SK-N-SH treated with all-trans-retinoic acid at 6 μM for 48 hours (cell line): ENCODE results near the gene ELAPOR1.

Experiments
- ATAC-seq: fragments of 200-7000 bp; cut with Tn5 transposase; 3 replicates; pipeline ENCODE4 v1.9.1; 2020; ENCODE audit warnings: mild to moderate bottlenecking, moderate library complexity
- ARNTL ChIP-seq: fragments of 450-650 bp; formaldehyde crosslinking; IDR thresholded peaks from 2 replicates; pipeline ENCODE4 v1.5.0; 2020; ENCODE audit warnings: low read depth, mild to moderate bottlenecking, moderate library complexity, borderline replicate concordance
- BACH2 ChIP-seq: fragments of 250-450 bp; sonication (Bioruptor Pico); IDR thresholded peaks from 2 replicates; pipeline ENCODE4 v1.9.0; 2021; ENCODE audit warnings: mild to moderate bottlenecking, borderline replicate concordance
- CREB5 ChIP-seq: fragments of 250-450 bp; sonication (Bioruptor Pico); IDR thresholded peaks from 2 replicates; pipeline ENCODE4 v1.5.1; 2020; ENCODE audit warnings: low read depth, mild to moderate bottlenecking, moderate library complexity
- CSDC2 ChIP-seq: fragments of 250-450 bp; sonication (Bioruptor Pico); IDR thresholded peaks from 2 replicates; pipeline ENCODE4 v1.5.0; 2020; ENCODE audit warnings: mild to moderate bottlenecking, moderate library complexity
- CSRNP3 ChIP-seq: fragments of 250-450 bp; sonication (Bioruptor Pico); IDR thresholded peaks from 2 replicates; pipeline ENCODE4 v1.5.1; 2021; ENCODE audit warnings: mild to moderate bottlenecking, moderate library complexity
- ESRRG ChIP-seq: fragments of 250-450 bp; sonication (Bioruptor Pico); IDR thresholded peaks from 2 replicates; pipeline ENCODE4 v1.6.1; 2021; ENCODE audit warnings: mild to moderate bottlenecking
- GLIS3 ChIP-seq: fragments of 250-450 bp; sonication (Bioruptor Pico); IDR thresholded peaks from 2 replicates; pipeline ENCODE4 v1.5.0; 2020; ENCODE audit warnings: mild to moderate bottlenecking, moderate library complexity
- ISL1 ChIP-seq: fragments of 250-450 bp; sonication (Bioruptor Pico); IDR thresholded peaks from 2 replicates; pipeline ENCODE4 v2.1.2; 2022; ENCODE audit warnings: mild to moderate bottlenecking, moderate library complexity
- OSR1 ChIP-seq: fragments of 250-450 bp; sonication (Bioruptor Pico); IDR thresholded peaks from 2 replicates; pipeline ENCODE4 v1.8.0; 2022; ENCODE audit warnings: moderate library complexity, mild to moderate bottlenecking, inconsistent platforms
- PATZ1 ChIP-seq: fragments of 250-450 bp; sonication (Bioruptor Pico); IDR thresholded peaks from 2 replicates; pipeline ENCODE4 v1.8.0; 2020; ENCODE audit warnings: mild to moderate bottlenecking, moderate library complexity, borderline replicate concordance
- POU6F1 ChIP-seq: fragments of 250-450 bp; sonication (Bioruptor Pico); IDR thresholded peaks from 2 replicates; pipeline ENCODE4 v1.8.0; 2021; ENCODE audit warnings: low read depth, mild to moderate bottlenecking, moderate library complexity, borderline replicate concordance
- PPARA ChIP-seq: fragments of 250-450 bp; sonication (Bioruptor Pico); IDR thresholded peaks from 2 replicates; pipeline ENCODE4 v1.5.0; 2020; ENCODE audit warnings: mild to moderate bottlenecking, borderline replicate concordance
- SNAI2 ChIP-seq: fragments of 250-450 bp; sonication (Bioruptor Pico); IDR thresholded peaks from 2 replicates; pipeline ENCODE4 v1.5.0; 2020; ENCODE audit warnings: mild to moderate bottlenecking, moderate library complexity
- TOX ChIP-seq: fragments of 250-450 bp; sonication (Bioruptor Pico); IDR thresholded peaks from 2 replicates; pipeline ENCODE4 v1.8.0; 2021; ENCODE audit warnings: mild to moderate bottlenecking, moderate library complexity, borderline replicate concordance
- TSHZ2 ChIP-seq: fragments of 250-450 bp; sonication (Bioruptor Pico); IDR thresholded peaks from 2 replicates; pipeline ENCODE4 v1.5.0; 2020; ENCODE audit warnings: mild to moderate bottlenecking, moderate library complexity
- ZC3H10 ChIP-seq: fragments of 250-450 bp; sonication (Bioruptor Pico); IDR thresholded peaks from 2 replicates; pipeline ENCODE4 v1.5.1; 2021; ENCODE audit warnings: mild to moderate bottlenecking, moderate library complexity
- ZFP3 ChIP-seq: fragments of 250-450 bp; sonication (Bioruptor Pico); IDR thresholded peaks from 2 replicates; pipeline ENCODE4 v1.5.0; 2020; ENCODE audit warnings: mild to moderate bottlenecking, moderate library complexity
- ZFP30 ChIP-seq: fragments of 450-650 bp; formaldehyde crosslinking; IDR thresholded peaks from 2 replicates; pipeline ENCODE4 v1.5.0; 2022; ENCODE audit warnings: mild to moderate bottlenecking, moderate library complexity
- ZNF565 ChIP-seq: fragments of 450-650 bp; formaldehyde crosslinking; conservative IDR thresholded peaks from 2 replicates; pipeline ENCODE4 v1.5.0; 2020; ENCODE audit warnings: low read depth, mild to moderate bottlenecking, moderate library complexity
- ZNF70 ChIP-seq: fragments of 450-650 bp; formaldehyde crosslinking; IDR thresholded peaks from 2 replicates; pipeline ENCODE4 v1.5.0; 2020; ENCODE audit warnings: mild to moderate bottlenecking, moderate library complexity
- ZNF8 ChIP-seq: fragments of 450-650 bp; formaldehyde crosslinking; IDR thresholded peaks from 2 replicates; pipeline ENCODE4 v1.5.0; 2020; ENCODE audit warnings: mild to moderate bottlenecking, moderate library complexity

ELAPOR1 gene

GRCh38 chr1:109107785-109108184, 6.1 kb upstream of the ELAPOR1 start:
- no peak for TF ChIP-seq OSR1 (CRISPR knock-in tag)
- TF ChIP-seq CSDC2 (CRISPR knock-in tag), result no peak
- no peak for TF ChIP-seq POU6F1 (CRISPR knock-in tag)
- no peak for TF ChIP-seq ESRRG (CRISPR knock-in tag)
- TF ChIP-seq PATZ1 (CRISPR knock-in tag), result no peak
- TF ChIP-seq TOX, result no peak
- TF ChIP-seq PPARA (CRISPR knock-in tag), result no peak
- no peak for TF ChIP-seq GLIS3
- TF ChIP-seq CSRNP3 (CRISPR knock-in tag), result no peak
- TF ChIP-seq ZNF8 (CRISPR knock-in tag), result no peak
- no peak for TF ChIP-seq ZC3H10
- TF ChIP-seq ZNF70, result no peak
- no peak for TF ChIP-seq CREB5 (CRISPR knock-in tag)
- TF ChIP-seq ZFP3, result no peak
- no peak for TF ChIP-seq ZFP30 (CRISPR knock-in tag)
- TF ChIP-seq, all 23 proteins: peak for 0
- no peak for ATAC-seq

- TF ChIP-seq ZFP30 (CRISPR knock-in tag) (no peak), PPARA (CRISPR knock-in tag) (no peak), ESRRG (CRISPR knock-in tag) (no peak), GLIS3 (no peak), ZFP3 (no peak), OSR1 (CRISPR knock-in tag) (no peak), TSHZ2 (CRISPR knock-in tag) (no peak), ZC3H10 (no peak), ISL1 (CRISPR knock-in tag) (no peak), CREB5 (CRISPR knock-in tag) (no peak), ZNF70 (no peak), TOX (no peak), ARNTL (CRISPR knock-in tag) (no peak), ZNF565 (CRISPR knock-in tag) (no peak), POU6F1 (CRISPR knock-in tag) (no peak), BACH2 (no peak), SNAI2 (CRISPR knock-in tag) (no peak), PATZ1 (CRISPR knock-in tag) (no peak)
- TF ChIP-seq, all 23 proteins: peak for 0
- ATAC-seq, result no peak
Measured at GRCh38 chr1:109109906-109110305, 4.0 kb upstream of the ELAPOR1 start.
